ENCODE results near the gene SIGLEC7.

The SIGLEC7 gene

DNA sequence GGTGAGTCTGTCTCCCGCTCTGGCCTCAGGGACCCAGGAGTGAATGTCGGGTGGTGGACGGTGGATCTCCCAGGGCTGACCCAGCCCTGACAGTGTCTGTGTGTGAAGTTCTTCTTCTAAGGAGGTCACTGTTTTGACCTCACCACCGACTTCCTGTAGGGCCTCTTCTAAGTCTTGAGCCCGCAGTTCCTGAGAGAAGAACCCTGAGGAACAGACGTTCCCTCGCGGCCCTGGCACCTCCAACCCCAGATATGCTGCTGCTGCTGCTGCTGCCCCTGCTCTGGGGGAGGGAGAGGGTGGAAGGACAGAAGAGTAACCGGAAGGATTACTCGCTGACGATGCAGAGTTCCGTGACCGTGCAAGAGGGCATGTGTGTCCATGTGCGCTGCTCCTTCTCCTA lies at the start of gene SIGLEC7:
Gene SIGLEC7 (plus strand): TSS at position 183 of the 400 bp plus-strand sequence. CDS start 69 bp downstream, at position 252.
- Histone ChIP-seq H3K4me2 (ENCODE audit: low read depth, low read length) (no peak within 1 kb of the TSS), H3K27me3 (replicated peaks; ENCODE audit: insufficient read depth, low read length) (peaks cover 15% of the 10 kb centered on the region), H2AFZ (ENCODE audit: low read length) (no peak within 1 kb of the TSS)

DNA sequence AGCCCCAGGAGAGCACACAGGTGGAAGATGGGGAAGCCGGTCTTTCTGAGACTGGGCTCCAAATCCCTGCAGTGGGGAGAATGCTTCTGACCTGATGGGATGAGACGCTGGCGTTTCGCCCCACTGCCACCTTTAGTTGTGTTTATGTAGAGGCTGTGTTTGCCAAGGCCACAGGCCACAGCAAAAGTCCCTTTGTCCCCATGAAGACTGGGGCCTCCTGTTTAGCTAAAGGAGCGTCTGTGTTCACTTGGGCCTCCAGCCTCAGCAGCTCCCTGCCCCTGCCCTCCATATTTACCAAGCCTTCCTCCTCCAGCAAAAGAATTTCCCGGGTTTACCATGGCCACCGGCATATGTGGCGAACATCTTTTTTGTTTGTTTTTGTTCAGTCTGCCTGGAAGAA lies 49.0 kb upstream of the SIGLEC7 start:
- Histone ChIP-seq H3K4me3 (ENCODE audit: low read length) (no peak overlapping the region), H3K79me2 (ENCODE audit: low read length) (no peaks in the 10 kb centered on the region), H3K27me3 (replicated peaks; ENCODE audit: insufficient read depth, low read length) (no peaks in the 10 kb centered on the region), H3K9ac (ENCODE audit: low read length) (no peak overlapping the region), H2AFZ (ENCODE audit: low read length) (no peak overlapping the region), H3K9me3 (replicated peaks; ENCODE audit: insufficient read depth, low read length) (no peaks in the 10 kb centered on the region), H3K4me1 (ENCODE audit: low read length) (no peaks in the 10 kb centered on the region), H3K27ac (ENCODE audit: low read length) (no peak overlapping the region), H3K36me3 (replicated peaks; ENCODE audit: insufficient read depth, low read length) (no peaks in the 10 kb centered on the region), H3K4me2 (ENCODE audit: low read depth, low read length) (no peak overlapping the region), H3K9me2 (replicated peaks; ENCODE audit: insufficient read depth, low read length) (no peaks in the 10 kb centered on the region), H3F3A (ENCODE audit: insufficient read depth, low read length) (no peaks in the 10 kb centered on the region), H4K20me1 (ENCODE audit: insufficient read depth, low read length) (no peaks in the 10 kb centered on the region)
- TF ChIP-seq, protein P1, sequence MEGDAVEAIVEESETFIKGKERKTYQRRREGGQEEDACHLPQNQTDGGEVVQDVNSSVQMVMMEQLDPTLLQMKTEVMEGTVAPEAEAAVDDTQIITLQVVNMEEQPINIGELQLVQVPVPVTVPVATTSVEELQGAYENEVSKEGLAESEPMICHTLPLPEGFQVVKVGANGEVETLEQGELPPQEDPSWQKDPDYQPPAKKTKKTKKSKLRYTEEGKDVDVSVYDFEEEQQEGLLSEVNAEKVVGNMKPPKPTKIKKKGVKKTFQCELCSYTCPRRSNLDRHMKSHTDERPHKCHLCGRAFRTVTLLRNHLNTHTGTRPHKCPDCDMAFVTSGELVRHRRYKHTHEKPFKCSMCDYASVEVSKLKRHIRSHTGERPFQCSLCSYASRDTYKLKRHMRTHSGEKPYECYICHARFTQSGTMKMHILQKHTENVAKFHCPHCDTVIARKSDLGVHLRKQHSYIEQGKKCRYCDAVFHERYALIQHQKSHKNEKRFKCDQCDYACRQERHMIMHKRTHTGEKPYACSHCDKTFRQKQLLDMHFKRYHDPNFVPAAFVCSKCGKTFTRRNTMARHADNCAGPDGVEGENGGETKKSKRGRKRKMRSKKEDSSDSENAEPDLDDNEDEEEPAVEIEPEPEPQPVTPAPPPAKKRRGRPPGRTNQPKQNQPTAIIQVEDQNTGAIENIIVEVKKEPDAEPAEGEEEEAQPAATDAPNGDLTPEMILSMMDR (IDR thresholded peaks at IDR 0.05; ENCODE audit: low read length): no peak
- TF ChIP-seq EZH2 (optimal IDR thresholded peaks at IDR 0.05; ENCODE audit: low read depth, low read length): no peak
- TF ChIP-seq EZH2phosphoT487 (IDR thresholded peaks at IDR 0.05; ENCODE audit: low read length): no peak
- DNase-seq: no peak

More for the DNA sequence above, at the start of gene SIGLEC7:
- H3K9ac ChIP-seq (ENCODE audit: low read length): no peak within 1 kb of the TSS
- no peak within 1 kb of the TSS for H3K4me3 ChIP-seq (ENCODE audit: low read length)
- H3K9me2 ChIP-seq (replicated peaks; ENCODE audit: insufficient read depth, low read length): no peaks in the 10 kb centered on the region
- no peaks in the 10 kb centered on the region for H3F3A ChIP-seq (ENCODE audit: insufficient read depth, low read length)
- H3K4me1 ChIP-seq (ENCODE audit: low read length): no peaks in the 10 kb centered on the region
- H3K9me3 ChIP-seq (replicated peaks; ENCODE audit: insufficient read depth, low read length): no peaks in the 10 kb centered on the region
- H3K36me3 ChIP-seq (replicated peaks; ENCODE audit: insufficient read depth, low read length): no peaks in the 10 kb centered on the region
- DNase-seq: no peak
- TF ChIP-seq EZH2 (optimal IDR thresholded peaks at IDR 0.05; ENCODE audit: low read depth, low read length): no peak
- no peaks in the 10 kb centered on the region for H3K79me2 ChIP-seq (ENCODE audit: low read length)
- H3K27ac ChIP-seq (ENCODE audit: low read length): no peak within 1 kb of the TSS
- no peaks in the 10 kb centered on the region for H4K20me1 ChIP-seq (ENCODE audit: insufficient read depth, low read length)

DNA sequence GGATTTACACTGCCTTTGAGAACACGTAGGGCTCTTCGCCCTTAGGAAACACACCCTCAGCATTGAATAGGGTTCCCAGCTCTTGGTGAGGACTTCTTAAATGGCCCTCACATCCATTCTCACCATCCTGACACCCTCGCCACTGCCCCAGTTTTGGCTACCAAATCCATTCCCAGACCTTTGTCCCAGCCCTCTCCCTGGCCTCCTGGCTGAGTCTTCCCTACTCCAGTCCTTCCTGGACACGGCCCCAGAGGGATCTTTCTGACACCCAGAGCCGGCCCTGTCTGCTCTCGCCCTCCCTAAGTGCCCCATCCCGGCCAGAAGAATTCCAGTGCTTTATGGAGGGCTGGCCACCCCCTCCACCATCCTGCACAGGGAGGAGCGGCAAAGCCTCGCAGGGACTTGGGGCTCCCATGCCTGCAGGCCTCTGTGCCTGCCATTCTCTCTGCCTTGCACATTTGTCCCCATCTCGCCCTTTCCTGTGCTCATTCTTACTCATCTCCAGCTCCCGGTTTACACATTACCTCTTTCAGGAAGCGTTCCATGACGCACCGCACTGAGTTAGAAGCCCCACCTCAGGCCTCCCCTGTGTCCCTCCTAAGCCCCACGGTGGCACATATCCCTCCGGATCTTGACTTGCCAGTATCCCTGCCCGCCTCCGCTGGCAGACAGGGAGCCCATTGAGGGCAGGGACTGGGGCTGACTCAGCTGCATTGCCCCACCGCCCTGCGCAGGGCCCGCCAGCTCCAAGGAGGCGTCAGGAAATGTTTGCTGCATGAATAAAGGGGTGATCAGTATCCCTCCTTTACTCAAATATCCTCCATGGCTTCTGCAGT lies 48.4 kb upstream of the SIGLEC7 start:
- no peaks in the 10 kb centered on the region for H3F3A ChIP-seq (ENCODE audit: insufficient read depth, low read length)
- H3K79me2 ChIP-seq (ENCODE audit: low read length): no peaks in the 10 kb centered on the region
- no peaks in the 10 kb centered on the region for H3K4me1 ChIP-seq (ENCODE audit: low read length)
- H3K27me3 ChIP-seq (replicated peaks; ENCODE audit: insufficient read depth, low read length): no peaks in the 10 kb centered on the region
- no peaks in the 10 kb centered on the region for H4K20me1 ChIP-seq (ENCODE audit: insufficient read depth, low read length)
- H3K9me3 ChIP-seq (replicated peaks; ENCODE audit: insufficient read depth, low read length): no peaks in the 10 kb centered on the region
- TF ChIP-seq EZH2phosphoT487 (IDR thresholded peaks at IDR 0.05; ENCODE audit: low read length) (no peak), EZH2 (optimal IDR thresholded peaks at IDR 0.05; ENCODE audit: low read depth, low read length) (no peak)
- TF ChIP-seq, protein P1 (IDR thresholded peaks at IDR 0.05; ENCODE audit: low read length): no peak
- H2AFZ ChIP-seq (ENCODE audit: low read length): no peak overlapping the region
- H3K9me2 ChIP-seq (replicated peaks; ENCODE audit: insufficient read depth, low read length): no peaks in the 10 kb centered on the region
- H3K4me3 ChIP-seq (ENCODE audit: low read length): no peak overlapping the region
- no peak overlapping the region for H3K4me2 ChIP-seq (ENCODE audit: low read depth, low read length)
- H3K27ac ChIP-seq (ENCODE audit: low read length): no peak overlapping the region
- H3K9ac ChIP-seq (ENCODE audit: low read length): no peak overlapping the region
- no peaks in the 10 kb centered on the region for H3K36me3 ChIP-seq (replicated peaks; ENCODE audit: insufficient read depth, low read length)
- no peak for DNase-seq
